Endothelial cell of umbilical vein (primary cell): ENCODE results near the gene PLEKHG3.

Source experiments
- GATA2 ChIP-seq: IDR thresholded peaks from 2 replicates; pipeline ENCODE4 v1.7.0; 2011; ENCODE audit warnings: low read depth, mild to moderate bottlenecking, moderate library complexity, mixed read lengths, low read length; ENCODE audit not compliant: insufficient read length, insufficient read depth
- MAX ChIP-seq: IDR thresholded peaks from 2 replicates; pipeline ENCODE4 v1.6.1; 2011; ENCODE audit not compliant: insufficient read depth, insufficient read length
- MYC ChIP-seq: IDR thresholded peaks from one replicate; pipeline ENCODE4 v1.6.1; 2011; ENCODE audit warnings: mild to moderate bottlenecking, low read depth, low read length
- POLR2A ChIP-seq: IDR thresholded peaks from 2 replicates; pipeline ENCODE4 v1.6.1; 2012; ENCODE audit warnings: low read depth, mild to moderate bottlenecking, control low read depth, low read length
- POLR2AphosphoS5 ChIP-seq: IDR thresholded peaks from 2 replicates; pipeline ENCODE4 v1.6.1; 2012; ENCODE audit warnings: low read depth, mild to moderate bottlenecking, control low read depth, low read length, moderate library complexity; ENCODE audit not compliant: insufficient read depth
- TF ChIP-seq, protein P1 (sequence below), 2 donors: IDR thresholded peaks; 1 replicate in 1 of 2; 2 replicates in 1 of 2; pipeline ENCODE4 v1.5.1; 2011; ENCODE audit warnings: low read length in 2 of 2, mild to moderate bottlenecking in 2 of 2, moderate library complexity in 2 of 2, control low read depth in 1 of 2, inconsistent platforms in 1 of 2, low read depth in 1 of 2; ENCODE audit not compliant: insufficient read depth in 1 of 2; ENCODE audit errors: extremely low read depth in 1 of 2

DNA sequence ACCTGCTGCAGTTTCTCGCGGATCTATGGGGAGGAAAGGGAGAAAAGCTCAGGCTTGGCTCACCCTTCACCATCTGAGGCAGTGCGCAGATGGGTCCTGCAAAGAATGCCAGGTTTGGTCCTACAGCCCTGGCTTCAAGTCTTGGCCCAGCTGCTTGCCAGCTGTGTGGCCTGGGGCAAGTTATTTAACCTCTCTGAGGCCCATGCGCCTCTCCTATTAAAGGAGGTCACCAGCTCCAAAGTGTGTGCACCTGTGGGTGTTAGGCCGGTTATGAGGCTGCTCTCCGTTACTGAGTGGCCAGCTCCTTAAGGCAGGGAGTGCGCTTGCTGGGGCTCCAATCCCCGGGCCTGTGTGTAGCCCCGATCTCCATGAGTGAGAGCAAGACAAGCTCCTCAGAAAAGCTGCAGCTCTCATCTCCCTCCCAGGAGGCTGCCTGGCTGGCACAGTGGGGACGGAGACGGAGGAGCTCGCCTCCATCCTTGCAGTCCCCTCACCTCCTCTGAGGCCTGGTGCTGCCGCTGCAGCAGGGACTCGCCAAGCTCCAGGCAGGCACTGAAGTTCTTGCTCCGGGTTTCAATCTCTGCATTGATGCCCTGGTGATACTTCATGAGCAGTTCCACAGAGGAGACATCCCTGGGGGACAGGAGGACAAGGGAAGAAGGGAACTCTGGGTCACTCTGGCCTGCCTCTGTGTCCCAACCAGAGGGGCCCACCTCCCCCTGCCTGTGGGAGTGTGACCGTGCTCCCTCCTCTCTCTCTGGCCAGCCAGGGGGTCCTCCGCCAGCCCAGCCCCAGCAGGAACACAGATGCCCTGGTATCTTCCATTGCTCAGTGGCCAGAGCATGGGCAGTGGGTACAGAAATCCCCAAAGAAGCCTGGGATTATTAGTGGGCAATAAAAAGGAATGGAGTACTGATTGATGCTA lies 65.1 kb downstream of the PLEKHG3 start:
- TF ChIP-seq MAX, result no peak
- TF ChIP-seq GATA2, result no peak
- TF ChIP-seq, protein P1, sequence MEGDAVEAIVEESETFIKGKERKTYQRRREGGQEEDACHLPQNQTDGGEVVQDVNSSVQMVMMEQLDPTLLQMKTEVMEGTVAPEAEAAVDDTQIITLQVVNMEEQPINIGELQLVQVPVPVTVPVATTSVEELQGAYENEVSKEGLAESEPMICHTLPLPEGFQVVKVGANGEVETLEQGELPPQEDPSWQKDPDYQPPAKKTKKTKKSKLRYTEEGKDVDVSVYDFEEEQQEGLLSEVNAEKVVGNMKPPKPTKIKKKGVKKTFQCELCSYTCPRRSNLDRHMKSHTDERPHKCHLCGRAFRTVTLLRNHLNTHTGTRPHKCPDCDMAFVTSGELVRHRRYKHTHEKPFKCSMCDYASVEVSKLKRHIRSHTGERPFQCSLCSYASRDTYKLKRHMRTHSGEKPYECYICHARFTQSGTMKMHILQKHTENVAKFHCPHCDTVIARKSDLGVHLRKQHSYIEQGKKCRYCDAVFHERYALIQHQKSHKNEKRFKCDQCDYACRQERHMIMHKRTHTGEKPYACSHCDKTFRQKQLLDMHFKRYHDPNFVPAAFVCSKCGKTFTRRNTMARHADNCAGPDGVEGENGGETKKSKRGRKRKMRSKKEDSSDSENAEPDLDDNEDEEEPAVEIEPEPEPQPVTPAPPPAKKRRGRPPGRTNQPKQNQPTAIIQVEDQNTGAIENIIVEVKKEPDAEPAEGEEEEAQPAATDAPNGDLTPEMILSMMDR (IDR thresholded peaks at IDR 0.05; ENCODE audit: extremely low read depth in 1 of 2, insufficient read depth in 1 of 2, low read depth in 1 of 2, low read length in 2 of 2), result no peak
- TF ChIP-seq POLR2A, result no peak
- TF ChIP-seq POLR2AphosphoS5, result no peak
- TF ChIP-seq MYC, result no peak
